HCT116 (cell line): ENCODE measurements around the gene AKR7A2.

ENCODE experiments used
- CEBPB ChIP-seq: IDR thresholded peaks from 2 replicates; pipeline ENCODE4 v1.6.1; 2012; ENCODE audit warnings: low read depth
- EGR1 ChIP-seq: IDR thresholded peaks from 2 replicates; pipeline ENCODE4 v1.6.1; 2012; ENCODE audit warnings: low read depth
- EZH2 ChIP-seq: fragments of 200-600 bp; sonication (generic); IDR thresholded peaks from 2 replicates; pipeline ENCODE4 v1.6.1; 2017; ENCODE audit warnings: antibody characterized with exemption, mixed run types
- EZH2phosphoT487 ChIP-seq: fragments of 200-600 bp; IDR thresholded peaks from 2 replicates; pipeline ENCODE4 v1.6.1; 2018; ENCODE audit warnings: antibody characterized with exemption, borderline replicate concordance
- POLR2A ChIP-seq: IDR thresholded peaks from 2 replicates; pipeline ENCODE4 v1.7.0; 2011; ENCODE audit warnings: borderline replicate concordance; ENCODE audit not compliant: insufficient read depth, insufficient read length; ENCODE audit errors: extremely low read depth
- POLR2AphosphoS5 ChIP-seq: IDR thresholded peaks from 2 replicates; pipeline ENCODE4 v1.6.1; 2011; ENCODE audit warnings: mild to moderate bottlenecking, low read depth, low read length, moderate library complexity
- RAD21 ChIP-seq: IDR thresholded peaks from 2 replicates; pipeline ENCODE4 v1.6.1; 2012; ENCODE audit warnings: low read depth, mild to moderate bottlenecking
- SIN3A ChIP-seq: IDR thresholded peaks from 2 replicates; pipeline ENCODE4 v1.6.1; 2012; ENCODE audit warnings: low read depth
- SRF ChIP-seq: IDR thresholded peaks from 2 replicates; pipeline ENCODE4 v1.6.1; 2012; ENCODE audit warnings: low read depth
- ZFX ChIP-seq: fragments of 450-650 bp; IDR thresholded peaks from 2 replicates; pipeline ENCODE4 v1.6.1; 2017
- ZNF274 ChIP-seq: fragments of 200-500 bp; sonication (Bioruptor generic); IDR thresholded peaks from 2 replicates; pipeline ENCODE4 v1.6.1; 2014; ENCODE audit warnings: mild to moderate bottlenecking, low read depth, low read length, inconsistent platforms
- TF ChIP-seq, protein P1 (sequence below), 3 experiments: fragments of 200-600 bp in 1 of 3; sonication (generic) in 1 of 3; IDR thresholded peaks in 2 of 3; conservative IDR thresholded peaks in 1 of 3; 2 replicates each; pipeline ENCODE4 v1.5.1; 2012 to 2017; ENCODE audit warnings: low read depth in 2 of 3, low read length in 2 of 3, antibody characterized with exemption in 1 of 3, borderline replicate concordance in 1 of 3, control low read depth in 1 of 3, mild to moderate bottlenecking in 1 of 3, mixed read lengths in 1 of 3, mixed run types in 1 of 3, moderate library complexity in 1 of 3; ENCODE audit not compliant: insufficient read depth in 1 of 3
- TF ChIP-seq, protein P2 (sequence below): IDR thresholded peaks from 2 replicates; pipeline ENCODE4 v1.6.1; 2012; ENCODE audit warnings: low read depth
- TF ChIP-seq, protein P3 (sequence below): IDR thresholded peaks from 2 replicates; pipeline ENCODE4 v1.6.1; 2012

- TF ChIP-seq POLR2A (no peak), EZH2 (no peak), ZNF274 (no peak), EGR1 (no peak), POLR2AphosphoS5 (no peak), EZH2phosphoT487 (no peak), SIN3A (no peak), RAD21 (no peak), CEBPB (no peak), ZFX (no peak), SRF (no peak)
- TF ChIP-seq, protein P1, sequence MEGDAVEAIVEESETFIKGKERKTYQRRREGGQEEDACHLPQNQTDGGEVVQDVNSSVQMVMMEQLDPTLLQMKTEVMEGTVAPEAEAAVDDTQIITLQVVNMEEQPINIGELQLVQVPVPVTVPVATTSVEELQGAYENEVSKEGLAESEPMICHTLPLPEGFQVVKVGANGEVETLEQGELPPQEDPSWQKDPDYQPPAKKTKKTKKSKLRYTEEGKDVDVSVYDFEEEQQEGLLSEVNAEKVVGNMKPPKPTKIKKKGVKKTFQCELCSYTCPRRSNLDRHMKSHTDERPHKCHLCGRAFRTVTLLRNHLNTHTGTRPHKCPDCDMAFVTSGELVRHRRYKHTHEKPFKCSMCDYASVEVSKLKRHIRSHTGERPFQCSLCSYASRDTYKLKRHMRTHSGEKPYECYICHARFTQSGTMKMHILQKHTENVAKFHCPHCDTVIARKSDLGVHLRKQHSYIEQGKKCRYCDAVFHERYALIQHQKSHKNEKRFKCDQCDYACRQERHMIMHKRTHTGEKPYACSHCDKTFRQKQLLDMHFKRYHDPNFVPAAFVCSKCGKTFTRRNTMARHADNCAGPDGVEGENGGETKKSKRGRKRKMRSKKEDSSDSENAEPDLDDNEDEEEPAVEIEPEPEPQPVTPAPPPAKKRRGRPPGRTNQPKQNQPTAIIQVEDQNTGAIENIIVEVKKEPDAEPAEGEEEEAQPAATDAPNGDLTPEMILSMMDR (IDR thresholded peaks at IDR 0.05 in 2 of 3, conservative IDR thresholded peaks at IDR 0.05 in 1 of 3; ENCODE audit: borderline replicate concordance in 1 of 3, insufficient read depth in 1 of 3, low read depth in 2 of 3, low read length in 2 of 3) = no peak
- TF ChIP-seq, protein P2, sequence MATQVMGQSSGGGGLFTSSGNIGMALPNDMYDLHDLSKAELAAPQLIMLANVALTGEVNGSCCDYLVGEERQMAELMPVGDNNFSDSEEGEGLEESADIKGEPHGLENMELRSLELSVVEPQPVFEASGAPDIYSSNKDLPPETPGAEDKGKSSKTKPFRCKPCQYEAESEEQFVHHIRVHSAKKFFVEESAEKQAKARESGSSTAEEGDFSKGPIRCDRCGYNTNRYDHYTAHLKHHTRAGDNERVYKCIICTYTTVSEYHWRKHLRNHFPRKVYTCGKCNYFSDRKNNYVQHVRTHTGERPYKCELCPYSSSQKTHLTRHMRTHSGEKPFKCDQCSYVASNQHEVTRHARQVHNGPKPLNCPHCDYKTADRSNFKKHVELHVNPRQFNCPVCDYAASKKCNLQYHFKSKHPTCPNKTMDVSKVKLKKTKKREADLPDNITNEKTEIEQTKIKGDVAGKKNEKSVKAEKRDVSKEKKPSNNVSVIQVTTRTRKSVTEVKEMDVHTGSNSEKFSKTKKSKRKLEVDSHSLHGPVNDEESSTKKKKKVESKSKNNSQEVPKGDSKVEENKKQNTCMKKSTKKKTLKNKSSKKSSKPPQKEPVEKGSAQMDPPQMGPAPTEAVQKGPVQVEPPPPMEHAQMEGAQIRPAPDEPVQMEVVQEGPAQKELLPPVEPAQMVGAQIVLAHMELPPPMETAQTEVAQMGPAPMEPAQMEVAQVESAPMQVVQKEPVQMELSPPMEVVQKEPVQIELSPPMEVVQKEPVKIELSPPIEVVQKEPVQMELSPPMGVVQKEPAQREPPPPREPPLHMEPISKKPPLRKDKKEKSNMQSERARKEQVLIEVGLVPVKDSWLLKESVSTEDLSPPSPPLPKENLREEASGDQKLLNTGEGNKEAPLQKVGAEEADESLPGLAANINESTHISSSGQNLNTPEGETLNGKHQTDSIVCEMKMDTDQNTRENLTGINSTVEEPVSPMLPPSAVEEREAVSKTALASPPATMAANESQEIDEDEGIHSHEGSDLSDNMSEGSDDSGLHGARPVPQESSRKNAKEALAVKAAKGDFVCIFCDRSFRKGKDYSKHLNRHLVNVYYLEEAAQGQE = no peak
- TF ChIP-seq, protein P3, sequence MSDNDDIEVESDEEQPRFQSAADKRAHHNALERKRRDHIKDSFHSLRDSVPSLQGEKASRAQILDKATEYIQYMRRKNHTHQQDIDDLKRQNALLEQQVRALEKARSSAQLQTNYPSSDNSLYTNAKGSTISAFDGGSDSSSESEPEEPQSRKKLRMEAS = no peak
These were observed 34.1 kb upstream of the AKR7A2 start for GRCh38 chr1:19346026-19346425.
